ENCODE results near the gene IGFBP4. TPM values are rescaled to one million over a fixed set of nuclear protein-coding genes. Genes with fewer than 3 reads are reported as not detected.

The IGFBP4 gene
- total and polyA plus RNA-seq, 7 donors, result 44.2 to 106 (median 65.1) TPM

GRCh38 chr17:40500190-40500589 lies 56.9 kb downstream of the IGFBP4 start:
- Histone ChIP-seq H3K27ac (no peak overlapping the region), H3K27me3 (ENCODE audit: insufficient read depth in 3 of 3, low read length in 2 of 3) (no peaks in the 10 kb centered on the region), H3K36me3 (ENCODE audit: insufficient read depth in 1 of 2, low read depth in 1 of 2) (no peaks in the 10 kb centered on the region), H3K4me3 (no peak overlapping the region), H3K4me1 (peaks cover 18% of the 10 kb centered on the region), H3K9me3 (no peaks in the 10 kb centered on the region)
- intact Hi-C loops (cut with DNase I), result no loop called here
- whole genome bisulfite sequencing, 3 donors, result 84 to 89% (median 84%) methylated on average over 11 of the region's 11 CpGs
- DNase-seq (no peak), ATAC-seq (peak in 2 of 4 donors; percentile 9)
- no peak for TF ChIP-seq CTCF (IDR thresholded peaks at IDR 0.05)

- intact Hi-C loops (cut with DNase I), result no loop called here
- 93 to 96% (median 93%) methylated on average over 10 of the region's 10 CpGs for WGBS, 3 donors
- Histone ChIP-seq H3K27me3 (ENCODE audit: insufficient read depth in 3 of 3, low read length in 2 of 3) (no peaks in the 10 kb centered on the region), H3K36me3 (ENCODE audit: insufficient read depth in 1 of 2, low read depth in 1 of 2) (no peaks in the 10 kb centered on the region), H3K4me1 (peaks cover 18% of the 10 kb centered on the region), H3K9me3 (no peaks in the 10 kb centered on the region), H3K4me3 (no peak overlapping the region), H3K27ac (no peak overlapping the region)
- TF ChIP-seq CTCF (IDR thresholded peaks at IDR 0.05), result no peak
- no peak for DNase-seq
- no peak for ATAC-seq
Measured at GRCh38 chr17:40500709-40501108, 57.5 kb downstream of the IGFBP4 start.

- 92 to 95% (median 92%) methylated on average over 7 of the region's 7 CpGs for WGBS, 3 donors
- TF ChIP-seq CTCF (IDR thresholded peaks at IDR 0.05), result no peak
- ATAC-seq (no peak), DNase-seq (no peak)
- no peak within 1 kb of the TSS for H3K4me3 ChIP-seq
- intact Hi-C loops (cut with DNase I), result no loop called here
- no peaks in the 10 kb centered on the region for H3K9me3 ChIP-seq
- H3K27me3 ChIP-seq (ENCODE audit: insufficient read depth in 3 of 3, low read length in 2 of 3), result no peaks in the 10 kb centered on the region
- no peaks in the 10 kb centered on the region for H3K36me3 ChIP-seq (ENCODE audit: insufficient read depth in 1 of 2, low read depth in 1 of 2)
- no peak within 1 kb of the TSS for H3K27ac ChIP-seq
- peaks cover 18% of the 10 kb centered on the region for H3K4me1 ChIP-seq
Measured at GRCh38 chr17:40501499-40501911, 58.3 kb downstream of the IGFBP4 start, which contains the start of gene TNS4. TSS of gene TNS4 (minus strand) at chr17:40501623. CDS start at chr17:40496425, 5,198 bp downstream.

- WGBS, 3 donors, result 95 to 96% (median 96%) methylated on average over 5 of the region's 5 CpGs
- Histone ChIP-seq H3K4me1 (peaks cover 18% of the 10 kb centered on the region), H3K36me3 (ENCODE audit: insufficient read depth in 1 of 2, low read depth in 1 of 2) (no peaks in the 10 kb centered on the region), H3K27ac (no peak overlapping the region), H3K9me3 (no peaks in the 10 kb centered on the region), H3K4me3 (no peak overlapping the region), H3K27me3 (ENCODE audit: insufficient read depth in 3 of 3, low read length in 2 of 3) (no peaks in the 10 kb centered on the region)
- TF ChIP-seq CTCF (IDR thresholded peaks at IDR 0.05), result no peak
- intact Hi-C loops (cut with DNase I), result no loop called here
- ATAC-seq, result no peak
- no peak for DNase-seq
Measured at GRCh38 chr17:40502716-40503115, 59.5 kb downstream of the IGFBP4 start.

GRCh38 chr17:40503154-40503553 lies 59.9 kb downstream of the IGFBP4 start:
- Histone ChIP-seq H3K27ac (no peak overlapping the region), H3K36me3 (ENCODE audit: insufficient read depth in 1 of 2, low read depth in 1 of 2) (no peaks in the 10 kb centered on the region), H3K27me3 (ENCODE audit: insufficient read depth in 3 of 3, low read length in 2 of 3) (no peaks in the 10 kb centered on the region), H3K9me3 (no peaks in the 10 kb centered on the region), H3K4me1 (peaks cover 18% of the 10 kb centered on the region), H3K4me3 (no peak overlapping the region)
- DNase-seq (no peak), ATAC-seq (no peak)
- TF ChIP-seq CTCF (IDR thresholded peaks at IDR 0.05), result no peak
- intact Hi-C loops (cut with DNase I), result no loop called here
- 95 to 100% (median 97%) methylated on average over 2 of the region's 2 CpGs for WGBS, 3 donors

All from psoas muscle (tissue), 8 donors.